ENCODE results near the gene TADA2B.

The TADA2B gene

GRCh38 chr4:7043284-7044136 is at the start of gene TADA2B:
TADA2B (plus strand) TSS chr4:7043372; CDS start chr4:7043580, 208 bp downstream.
- peak; percentile 61 for DNase-seq

- no peak for DNase-seq
Measured at GRCh38 chr4:6996481-6996880, 46.7 kb upstream of the TADA2B start.

- DNase-seq = peak; percentile 27
Measured at GRCh38 chr4:6999172-7000086, 43.7 kb upstream of the TADA2B start.

GRCh38 chr4:7000421-7001176 is 42.6 kb upstream of the TADA2B start:
- DNase-seq = no peak

- no peak for DNase-seq
Measured at GRCh38 chr4:7001271-7001670, 41.9 kb upstream of the TADA2B start.

- DNase-seq = no peak
Measured at GRCh38 chr4:7002336-7002735, 40.8 kb upstream of the TADA2B start.

GRCh38 chr4:7003176-7003878 is 39.8 kb upstream of the TADA2B start:
- DNase-seq = no peak

- DNase-seq = no peak
Measured at GRCh38 chr4:7003879-7004240, 39.3 kb upstream of the TADA2B start.

- DNase-seq = no peak
Measured at GRCh38 chr4:7004331-7004730, 38.8 kb upstream of the TADA2B start.

- DNase-seq = no peak
Measured at GRCh38 chr4:7005571-7005970, 37.6 kb upstream of the TADA2B start.

- DNase-seq = no peak
Measured at GRCh38 chr4:7006411-7006810, 36.8 kb upstream of the TADA2B start.

GRCh38 chr4:7007142-7007907 is 35.8 kb upstream of the TADA2B start:
- no peak for DNase-seq

GRCh38 chr4:7007944-7008343 is 35.2 kb upstream of the TADA2B start:
- DNase-seq = no peak

GRCh38 chr4:7009564-7009963 is 33.6 kb upstream of the TADA2B start:
- no peak for DNase-seq

- DNase-seq = peak; percentile 12
Measured at GRCh38 chr4:7013175-7013574, 30.0 kb upstream of the TADA2B start.

- no peak for DNase-seq
Measured at GRCh38 chr4:7014815-7015214, 28.4 kb upstream of the TADA2B start.

GRCh38 chr4:7015383-7016035 is 27.7 kb upstream of the TADA2B start:
- DNase-seq = no peak

GRCh38 chr4:7016086-7016485 is 27.1 kb upstream of the TADA2B start:
- no peak for DNase-seq

- DNase-seq = no peak
Measured at GRCh38 chr4:7016512-7016911, 26.7 kb upstream of the TADA2B start.

GRCh38 chr4:7017446-7018048 is 25.6 kb upstream of the TADA2B start:
- DNase-seq = no peak

- no peak for DNase-seq
Measured at GRCh38 chr4:7018281-7018680, 24.9 kb upstream of the TADA2B start.

Data from CD4-positive, alpha-beta T cell treated with Interferon gamma for 1 hour (primary cell).